ENCODE results near the gene TM4SF20.
"Not testable (repeated sequence)": the region's sequence is repeated elsewhere in the genome, so short reads cannot be mapped to it uniquely, and the experiment has no call there.

TM4SF20 gene

GRCh38 chr2:227383686-227384085, 4.6 kb upstream of the TM4SF20 start (continued):
- no peak for TF ChIP-seq ZNF558 (tag by site-specific recombination; IDR thresholded peaks at IDR 0.05)
- TF ChIP-seq ZIC2 (tag by site-specific recombination; IDR thresholded peaks at IDR 0.05), result no peak
- TF ChIP-seq SP3 (tag by site-specific recombination; IDR thresholded peaks at IDR 0.05), result no peak
- TF ChIP-seq ZNF221 (tag by site-specific recombination; IDR thresholded peaks at IDR 0.05; ENCODE audit: borderline replicate concordance), result no peak
- TF ChIP-seq ZNF140 (tag by site-specific recombination; IDR thresholded peaks at IDR 0.05), result no peak
- no peak for TF ChIP-seq ZNF76 (tag by site-specific recombination; IDR thresholded peaks at IDR 0.05; ENCODE audit: borderline replicate concordance, low read depth)
- no peak for TF ChIP-seq ZNF747 (tag by site-specific recombination; IDR thresholded peaks at IDR 0.05)
- no peak for TF ChIP-seq YY1 (tag by site-specific recombination; IDR thresholded peaks at IDR 0.05)
- no peak for TF ChIP-seq YY2 (tag by site-specific recombination; IDR thresholded peaks at IDR 0.05)
- TF ChIP-seq ZNF184 (tag by site-specific recombination; IDR thresholded peaks at IDR 0.05), result no peak
- TF ChIP-seq ZNF677 (tag by site-specific recombination; IDR thresholded peaks at IDR 0.05), result no peak

GRCh38 chr2:227382241-227382835, 3.2 kb upstream of the TM4SF20 start:
- CTCF ChIA-PET, result interaction anchor here (1.1 to 1.6 kb wide), 2 partner anchors 18 to 252 kb away, joined by 3 read pairs; no protein-coding TSS in a partner anchor
- H3K27ac ChIP-seq (ENCODE audit: extremely low read depth, low read depth, low read length); H3K4me3 ChIP-seq (ENCODE audit: low read depth, low read length); H3K36me3 ChIP-seq (ENCODE audit: control insufficient read depth in 2 of 2, insufficient read depth in 1 of 2, low read length in 2 of 2); POLR2A ChIA-PET; H3K4me1 ChIP-seq (ENCODE audit: control insufficient read depth, insufficient read depth, low read length); H3K9me3 ChIP-seq (ENCODE audit: control insufficient read depth, insufficient read depth, low read depth, low read length): not testable (repeated sequence)

DNA sequence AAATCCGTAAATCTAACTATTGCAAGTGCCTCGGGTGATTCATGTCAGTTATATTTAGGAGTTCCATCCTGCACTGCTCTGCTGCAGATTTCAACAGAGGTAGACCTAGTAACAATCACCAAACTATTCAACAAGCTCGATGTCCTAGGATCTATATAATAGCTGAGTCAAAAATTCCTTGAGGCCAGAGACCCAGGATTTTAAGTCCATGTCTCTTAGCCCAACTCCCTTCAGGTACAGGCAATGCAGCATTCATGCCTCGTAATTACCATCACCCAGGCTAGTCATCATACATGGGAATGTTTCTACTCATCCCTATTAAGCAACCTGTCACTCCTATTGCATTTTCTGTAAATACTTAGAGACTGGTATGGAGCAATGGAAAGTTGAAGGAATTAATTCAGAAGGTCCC, 729 bp downstream of the TM4SF20 start:
- no peak overlapping the region for H3K4me3 ChIP-seq (ENCODE audit: low read depth, low read length)
- H3K9me3 ChIP-seq (ENCODE audit: control insufficient read depth, insufficient read depth, low read depth, low read length), result no peaks in the 10 kb centered on the region
- TF ChIP-seq ZNF239 (tag by site-specific recombination; IDR thresholded peaks at IDR 0.05) (no peak), TCF7L2 (IDR thresholded peaks at IDR 0.05; ENCODE audit: borderline replicate concordance, low read depth, low read length) (no peak), ZNF19 (tag by site-specific recombination; IDR thresholded peaks at IDR 0.05; ENCODE audit: low read depth) (no peak), ZNF501 (tag by site-specific recombination; IDR thresholded peaks at IDR 0.05) (no peak), ZNF544 (tag by site-specific recombination; IDR thresholded peaks at IDR 0.05) (no peak), ZNF768 (tag by site-specific recombination; IDR thresholded peaks at IDR 0.05) (no peak), ZNF692 (tag by site-specific recombination; IDR thresholded peaks at IDR 0.05) (no peak), KLF1 (tag by site-specific recombination; IDR thresholded peaks at IDR 0.05) (no peak), ZNF558 (tag by site-specific recombination; IDR thresholded peaks at IDR 0.05) (no peak)
- TF ChIP-seq, protein P1, sequence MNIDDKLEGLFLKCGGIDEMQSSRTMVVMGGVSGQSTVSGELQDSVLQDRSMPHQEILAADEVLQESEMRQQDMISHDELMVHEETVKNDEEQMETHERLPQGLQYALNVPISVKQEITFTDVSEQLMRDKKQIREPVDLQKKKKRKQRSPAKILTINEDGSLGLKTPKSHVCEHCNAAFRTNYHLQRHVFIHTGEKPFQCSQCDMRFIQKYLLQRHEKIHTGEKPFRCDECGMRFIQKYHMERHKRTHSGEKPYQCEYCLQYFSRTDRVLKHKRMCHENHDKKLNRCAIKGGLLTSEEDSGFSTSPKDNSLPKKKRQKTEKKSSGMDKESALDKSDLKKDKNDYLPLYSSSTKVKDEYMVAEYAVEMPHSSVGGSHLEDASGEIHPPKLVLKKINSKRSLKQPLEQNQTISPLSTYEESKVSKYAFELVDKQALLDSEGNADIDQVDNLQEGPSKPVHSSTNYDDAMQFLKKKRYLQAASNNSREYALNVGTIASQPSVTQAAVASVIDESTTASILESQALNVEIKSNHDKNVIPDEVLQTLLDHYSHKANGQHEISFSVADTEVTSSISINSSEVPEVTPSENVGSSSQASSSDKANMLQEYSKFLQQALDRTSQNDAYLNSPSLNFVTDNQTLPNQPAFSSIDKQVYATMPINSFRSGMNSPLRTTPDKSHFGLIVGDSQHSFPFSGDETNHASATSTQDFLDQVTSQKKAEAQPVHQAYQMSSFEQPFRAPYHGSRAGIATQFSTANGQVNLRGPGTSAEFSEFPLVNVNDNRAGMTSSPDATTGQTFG (tag by site-specific recombination; IDR thresholded peaks at IDR 0.05; ENCODE audit: borderline replicate concordance), result no peak
- TF ChIP-seq, protein P2, sequence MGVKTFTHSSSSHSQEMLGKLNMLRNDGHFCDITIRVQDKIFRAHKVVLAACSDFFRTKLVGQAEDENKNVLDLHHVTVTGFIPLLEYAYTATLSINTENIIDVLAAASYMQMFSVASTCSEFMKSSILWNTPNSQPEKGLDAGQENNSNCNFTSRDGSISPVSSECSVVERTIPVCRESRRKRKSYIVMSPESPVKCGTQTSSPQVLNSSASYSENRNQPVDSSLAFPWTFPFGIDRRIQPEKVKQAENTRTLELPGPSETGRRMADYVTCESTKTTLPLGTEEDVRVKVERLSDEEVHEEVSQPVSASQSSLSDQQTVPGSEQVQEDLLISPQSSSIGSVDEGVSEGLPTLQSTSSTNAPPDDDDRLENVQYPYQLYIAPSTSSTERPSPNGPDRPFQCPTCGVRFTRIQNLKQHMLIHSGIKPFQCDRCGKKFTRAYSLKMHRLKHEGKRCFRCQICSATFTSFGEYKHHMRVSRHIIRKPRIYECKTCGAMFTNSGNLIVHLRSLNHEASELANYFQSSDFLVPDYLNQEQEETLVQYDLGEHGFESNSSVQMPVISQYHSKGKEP (tag by site-specific recombination; IDR thresholded peaks at IDR 0.05), result no peak
- CTCF ChIA-PET, result interaction anchor here (0.6 to 2.1 kb wide), 4 partner anchors 12 to 509 kb away, joined by 3 to 9 read pairs (median 3); no protein-coding TSS in a partner anchor
- no peaks in the 10 kb centered on the region for H3K36me3 ChIP-seq (ENCODE audit: control insufficient read depth in 2 of 2, insufficient read depth in 1 of 2, low read length in 2 of 2)
- peaks cover 12% of the 10 kb centered on the region for H3K4me1 ChIP-seq (ENCODE audit: control insufficient read depth, insufficient read depth, low read length)
- H3K27ac ChIP-seq (ENCODE audit: extremely low read depth, low read depth, low read length), result no peak overlapping the region
- POLR2A ChIA-PET, result no interaction called here

Measured in HEK293 (cell line).